Middle frontal gyrus (tissue), 1 donor: ENCODE measurements around the gene SIVA1.

Source experiments
- DNase-seq: peaks from one replicate; pipeline ENCODE4 v3.0.0-alpha.2; 2015; ENCODE audit warnings: low spot score; ENCODE audit errors: extremely low spot score

Gene SIVA1

GRCh38 chr14:104784218-104784568, 31.2 kb downstream of the SIVA1 start:
- DNase-seq, result no peak

GRCh38 chr14:104784846-104785707, 32.1 kb downstream of the SIVA1 start:
- no peak for DNase-seq

- DNase-seq, result no peak
These were observed 32.7 kb downstream of the SIVA1 start for GRCh38 chr14:104785708-104786080.

GRCh38 chr14:104786091-104786586, 33.2 kb downstream of the SIVA1 start:
- no peak for DNase-seq

GRCh38 chr14:104786726-104787675, 34.1 kb downstream of the SIVA1 start:
- DNase-seq, result no peak

- DNase-seq, result no peak
These were observed 34.8 kb downstream of the SIVA1 start for GRCh38 chr14:104787736-104788135.

- no peak for DNase-seq
These were observed 35.3 kb downstream of the SIVA1 start for GRCh38 chr14:104788161-104788818.

GRCh38 chr14:104788873-104789663, 36.1 kb downstream of the SIVA1 start:
- no peak for DNase-seq

- DNase-seq, result no peak
These were observed 37.1 kb downstream of the SIVA1 start for GRCh38 chr14:104789752-104790743.

GRCh38 chr14:104791425-104791824, 38.5 kb downstream of the SIVA1 start:
- no peak for DNase-seq

GRCh38 chr14:104792101-104792884, 39.3 kb downstream of the SIVA1 start:
- DNase-seq, result no peak

- no peak for DNase-seq
These were observed 40.2 kb downstream of the SIVA1 start for GRCh38 chr14:104792945-104793702.

GRCh38 chr14:104793703-104793959, 40.7 kb downstream of the SIVA1 start:
- no peak for DNase-seq

GRCh38 chr14:104794099-104794498, 41.2 kb downstream of the SIVA1 start:
- no peak for DNase-seq

GRCh38 chr14:104794631-104794992, 41.7 kb downstream of the SIVA1 start:
- DNase-seq, result no peak

GRCh38 chr14:104794993-104795780, 42.2 kb downstream of the SIVA1 start, which contains the start of gene AKT1:
AKT1 (minus strand) TSS chr14:104795748; CDS start chr14:104792643, 3,105 bp downstream.
- no peak for DNase-seq
